CD4-positive, alpha-beta memory T cell (primary cell): ENCODE results near the gene GON4L. TPM values are rescaled to one million over a fixed set of nuclear protein-coding genes. Genes with fewer than 3 reads are reported as not detected.
"Not testable (repeated sequence)": the region's sequence is repeated elsewhere in the genome, so short reads cannot be mapped to it uniquely, and the experiment has no call there.

Source experiments
- CTCF ChIA-PET: fragments of 350-600 bp; sonication (Branson Sonifier 250); formaldehyde crosslinking; loops from one replicate; lab custom pipeline; 2021; ENCODE audit warnings: inconsistent platforms; ENCODE audit not compliant: partially characterized antibody; lab: Charles Lee
- POLR2A ChIA-PET: fragments of 350-600 bp; sonication (Branson Sonifier 250); formaldehyde crosslinking; loops from one replicate; lab custom pipeline; 2021; ENCODE audit not compliant: partially characterized antibody; lab: Charles Lee
- DNase-seq, 5 donors: peaks; one replicate each; pipeline versions ENCODE4 v3.0.0 to v3.0.0-alpha.2; 2020 to 2022; ENCODE audit warnings: mixed read lengths in 1 of 5
- H3K27ac ChIP-seq: one replicate; pipeline ENCODE4 v1.7.0; 2013; ENCODE audit warnings: low read depth, low read length
- H3K27me3 ChIP-seq: 2 replicates; pipeline ENCODE4 v1.7.0; 2013; ENCODE audit warnings: mild to moderate bottlenecking, low read length, moderate library complexity; ENCODE audit not compliant: insufficient read depth
- H3K36me3 ChIP-seq: 2 replicates; pipeline ENCODE4 v1.7.0; 2013; ENCODE audit warnings: mild to moderate bottlenecking, low read length, moderate library complexity; ENCODE audit not compliant: insufficient read depth
- H3K4me1 ChIP-seq: 2 replicates; pipeline ENCODE4 v1.7.0; 2013; ENCODE audit warnings: mild to moderate bottlenecking, low read length, moderate library complexity; ENCODE audit not compliant: insufficient read depth
- H3K4me3 ChIP-seq, 2 donors: one replicate each; pipeline ENCODE4 v1.7.0; 2013; ENCODE audit warnings: low read length in 2 of 2, mild to moderate bottlenecking in 1 of 2
- H3K9me3 ChIP-seq, 2 donors: one replicate each; pipeline ENCODE4 v1.7.0; 2013; ENCODE audit warnings: low read length in 2 of 2, control low read depth in 1 of 2; ENCODE audit not compliant: control insufficient read depth in 1 of 2
- H3K27ac Mint-ChIP-seq, 7 donors: one replicate each; pipeline ENCODE4 v1.8.0; 2020 to 2021; ENCODE audit warnings: mixed read lengths in 7 of 7, mild to moderate bottlenecking in 6 of 7, inconsistent platforms in 3 of 7, moderate library complexity in 3 of 7
- H3K27me3 Mint-ChIP-seq, 2 donors: one replicate each; pipeline ENCODE4 v1.8.0; 2020 to 2021; ENCODE audit warnings: mixed read lengths in 2 of 2
- H3K36me3 Mint-ChIP-seq, 2 donors: one replicate each; pipeline ENCODE4 v1.8.0; 2020 to 2021; ENCODE audit warnings: mixed read lengths in 2 of 2, inconsistent platforms in 1 of 2, mild to moderate bottlenecking in 1 of 2
- H3K4me1 Mint-ChIP-seq, 4 donors: one replicate each; pipeline ENCODE4 v1.8.0; 2020 to 2021; ENCODE audit warnings: mixed read lengths in 4 of 4, mild to moderate bottlenecking in 1 of 4
- H3K4me3 Mint-ChIP-seq, 8 donors: one replicate each; pipeline ENCODE4 v1.8.0; 2020 to 2021; ENCODE audit warnings: mixed read lengths in 8 of 8, mild to moderate bottlenecking in 7 of 8, moderate library complexity in 6 of 8, inconsistent platforms in 3 of 8
- H3K9me3 Mint-ChIP-seq, 8 donors: one replicate each; pipeline ENCODE4 v1.8.0; 2020 to 2021; ENCODE audit warnings: mixed read lengths in 8 of 8, mild to moderate bottlenecking in 5 of 8, inconsistent platforms in 3 of 8, moderate library complexity in 1 of 8
- intact Hi-C: fragments of 100-400 bp; cut with micrococcal nuclease; formaldehyde crosslinking; loops from one replicate; pipeline ENCODE4 v1.15.1; 2023
- polyA plus RNA-seq, 2 donors: library from polyadenylated mRNA; unstranded; fragments of 300-500 nt; fragmentation: Illumina TruSeq; gene quantifications; one replicate each; pipeline ENCODE4 v1.2.3, GENCODE V29; 2021
- total RNA-seq, 2 experiments: library from RNA; stranded (reverse); gene quantifications; one replicate each; pipeline ENCODE4 v1.2.3, GENCODE V29; 2021

GON4L gene
- total and polyA plus RNA-seq, 4 experiments from 2014 or later = 9.3 to 134 (median 84.8) TPM

GRCh38 chr1:155801149-155801548 lies 55.9 kb downstream of the GON4L start:
- peaks cover 33 to 52% of the 10 kb centered on the region in 2 donors for H3K36me3 Mint-ChIP-seq
- intact Hi-C loops = no loop called here

GRCh38 chr1:155795618-155796017 lies 61.4 kb downstream of the GON4L start:
- H3K27ac ChIP-seq, H3K27me3 Mint-ChIP-seq, H3K4me1 ChIP-seq, H3K9me3 Mint-ChIP-seq, H3K9me3 ChIP-seq, CTCF ChIA-PET, H3K27ac Mint-ChIP-seq, H3K27me3 ChIP-seq, H3K4me1 Mint-ChIP-seq, H3K4me3 Mint-ChIP-seq, H3K4me3 ChIP-seq, intact Hi-C loops, DNase-seq, POLR2A ChIA-PET: not testable (repeated sequence)
- H3K36me3 Mint-ChIP-seq = peaks cover 37 to 53% of the 10 kb centered on the region in 2 donors
- H3K36me3 ChIP-seq = peaks cover 36% of the 10 kb centered on the region

More at GRCh38 chr1:155801149-155801548, 55.9 kb downstream of the GON4L start:
- H3K4me3 ChIP-seq = no peak overlapping the region
- ChIA-PET POLR2A (no interaction called here), CTCF (no interaction called here)
- H3K27ac ChIP-seq = no peak overlapping the region
- peaks cover 24% of the 10 kb centered on the region for H3K36me3 ChIP-seq
- peaks cover 0 to 2% (median 0%) of the 10 kb centered on the region in 4 donors for H3K4me1 Mint-ChIP-seq
- no peak overlapping the region for H3K4me3 Mint-ChIP-seq
- no peaks in the 10 kb centered on the region for H3K9me3 Mint-ChIP-seq
- no peaks in the 10 kb centered on the region for H3K9me3 ChIP-seq
- no peaks in the 10 kb centered on the region for H3K27me3 Mint-ChIP-seq
- peak overlapping the region in 2 of 7 donors; percentile 55 to 68 for H3K27ac Mint-ChIP-seq
- no peaks in the 10 kb centered on the region for H3K27me3 ChIP-seq
- H3K4me1 ChIP-seq = no peaks in the 10 kb centered on the region
- DNase-seq = no peak

GRCh38 chr1:155794605-155795245 lies 62.3 kb downstream of the GON4L start:
- CTCF ChIA-PET = interaction anchor here (1.3 kb wide), 1 partner anchor 9 kb away, joined by 5 read pairs; no protein-coding TSS in a partner anchor
- H3K4me1 Mint-ChIP-seq = no peaks in the 10 kb centered on the region
- no peaks in the 10 kb centered on the region for H3K4me1 ChIP-seq
- no peaks in the 10 kb centered on the region for H3K27me3 Mint-ChIP-seq
- DNase-seq = no peak
- no peak overlapping the region for H3K27ac ChIP-seq
- no peak overlapping the region for H3K4me3 ChIP-seq
- H3K9me3 Mint-ChIP-seq = no peaks in the 10 kb centered on the region
- no peaks in the 10 kb centered on the region for H3K9me3 ChIP-seq
- H3K4me3 Mint-ChIP-seq = no peak overlapping the region
- intact Hi-C loops = no loop called here
- POLR2A ChIA-PET = no interaction called here
- H3K27ac Mint-ChIP-seq = peak overlapping the region in 3 of 7 donors; percentile 11 to 74 (median 54)
- H3K36me3 ChIP-seq = peaks cover 33% of the 10 kb centered on the region
- H3K27me3 ChIP-seq = no peaks in the 10 kb centered on the region
- H3K36me3 Mint-ChIP-seq = peaks cover 36 to 55% of the 10 kb centered on the region in 2 donors

- POLR2A ChIA-PET = no interaction called here
- no peaks in the 10 kb centered on the region for H3K27me3 Mint-ChIP-seq
- no peaks in the 10 kb centered on the region for H3K4me1 ChIP-seq
- peaks cover 29 to 53% of the 10 kb centered on the region in 2 donors for H3K36me3 Mint-ChIP-seq
- no peaks in the 10 kb centered on the region for H3K27me3 ChIP-seq
- H3K27ac Mint-ChIP-seq = peak overlapping the region in 1 of 7 donors; percentile 61
- no peaks in the 10 kb centered on the region for H3K9me3 ChIP-seq
- peaks cover 33% of the 10 kb centered on the region for H3K36me3 ChIP-seq
- H3K9me3 Mint-ChIP-seq = no peaks in the 10 kb centered on the region
- DNase-seq = no peak
- H3K4me3 Mint-ChIP-seq = no peak overlapping the region
- intact Hi-C loops = no loop called here
- CTCF ChIA-PET = interaction anchor here (1.3 kb wide), 1 partner anchor 8 kb away, joined by 5 read pairs; no protein-coding TSS in a partner anchor
- no peaks in the 10 kb centered on the region for H3K4me1 Mint-ChIP-seq
- H3K27ac ChIP-seq = no peak overlapping the region
- H3K4me3 ChIP-seq = no peak overlapping the region
Measured at GRCh38 chr1:155793213-155793612, 63.8 kb downstream of the GON4L start.

- peak overlapping the region in 3 of 7 donors; percentile 57 to 75 (median 65) for H3K27ac Mint-ChIP-seq
- no peak for DNase-seq
- H3K4me1 Mint-ChIP-seq = peaks cover 0 to 14% (median 2%) of the 10 kb centered on the region in 4 donors
- H3K9me3 ChIP-seq = no peaks in the 10 kb centered on the region
- H3K27ac ChIP-seq = no peak overlapping the region
- no peak overlapping the region for H3K4me3 Mint-ChIP-seq
- no peaks in the 10 kb centered on the region for H3K27me3 Mint-ChIP-seq
- H3K36me3 ChIP-seq = peaks cover 33% of the 10 kb centered on the region
- ChIA-PET POLR2A (no interaction called here), CTCF (no interaction called here)
- H3K27me3 ChIP-seq = no peaks in the 10 kb centered on the region
- intact Hi-C loops = no loop called here
- H3K4me3 ChIP-seq = no peak overlapping the region
- H3K36me3 Mint-ChIP-seq = peaks cover 42 to 58% of the 10 kb centered on the region in 2 donors
- H3K9me3 Mint-ChIP-seq = no peaks in the 10 kb centered on the region
- H3K4me1 ChIP-seq = no peaks in the 10 kb centered on the region
Measured at GRCh38 chr1:155777582-155777981, 79.4 kb downstream of the GON4L start.

GRCh38 chr1:155776414-155776813 lies 80.6 kb downstream of the GON4L start:
- ChIA-PET CTCF (no interaction called here), POLR2A (no interaction called here)
- intact Hi-C loops = no loop called here
- Mint-ChIP-seq H3K9me3 (no peaks in the 10 kb centered on the region), H3K27ac (peak overlapping the region in 6 of 7 donors; percentile 12 to 86 (median 62)), H3K36me3 (peaks cover 44 to 60% of the 10 kb centered on the region in 2 donors), H3K27me3 (no peaks in the 10 kb centered on the region), H3K4me1 (peaks cover 0 to 14% (median 2%) of the 10 kb centered on the region in 4 donors), H3K4me3 (no peak overlapping the region)
- H3K36me3 ChIP-seq = peaks cover 39% of the 10 kb centered on the region
- H3K4me3 ChIP-seq = no peak overlapping the region
- no peak for DNase-seq
- no peaks in the 10 kb centered on the region for H3K9me3 ChIP-seq
- H3K27ac ChIP-seq = no peak overlapping the region
- H3K4me1 ChIP-seq = no peaks in the 10 kb centered on the region
- no peaks in the 10 kb centered on the region for H3K27me3 ChIP-seq

- H3K4me1 Mint-ChIP-seq = peaks cover 0 to 14% (median 2%) of the 10 kb centered on the region in 4 donors
- Histone ChIP-seq H3K9me3 (no peaks in the 10 kb centered on the region), H3K36me3 (peaks cover 66% of the 10 kb centered on the region), H3K4me3 (no peak overlapping the region), H3K4me1 (no peaks in the 10 kb centered on the region), H3K27me3 (no peaks in the 10 kb centered on the region), H3K27ac (no peak overlapping the region)
- no peak overlapping the region for H3K4me3 Mint-ChIP-seq
- no peaks in the 10 kb centered on the region for H3K9me3 Mint-ChIP-seq
- CTCF ChIA-PET = no interaction called here
- intact Hi-C loops = no loop called here
- POLR2A ChIA-PET = no interaction called here
- peaks cover 57 to 79% of the 10 kb centered on the region in 2 donors for H3K36me3 Mint-ChIP-seq
- DNase-seq = no peak
- H3K27ac Mint-ChIP-seq = no peak overlapping the region
- H3K27me3 Mint-ChIP-seq = no peaks in the 10 kb centered on the region
Measured at GRCh38 chr1:155773221-155773620, 83.8 kb downstream of the GON4L start.
